H9 (cell line): ENCODE results near the gene CCDC91. TPM values are rescaled to one million over a fixed set of nuclear protein-coding genes. Genes with fewer than 3 reads are reported as not detected.

ENCODE experiments used
- DNase-seq: peaks from one replicate; pipeline ENCODE4 v3.0.0-alpha.2; 2017
- H2AFZ ChIP-seq: one replicate; pipeline ENCODE4 v1.6.1; 2013; ENCODE audit warnings: mild to moderate bottlenecking, low read length, control low read depth, moderate library complexity
- H2AK5ac ChIP-seq: 2 replicates; pipeline ENCODE4 v1.6.1; 2013; ENCODE audit warnings: low read length, control low read depth, mixed read lengths; ENCODE audit not compliant: insufficient read length
- H2BK120ac ChIP-seq: one replicate; pipeline ENCODE4 v1.6.1; 2013; ENCODE audit warnings: low read depth, mild to moderate bottlenecking, low read length, control low read depth, inconsistent platforms; ENCODE audit not compliant: poor library complexity, severe bottlenecking
- H2BK12ac ChIP-seq: 2 replicates; pipeline ENCODE4 v1.6.1; 2013; ENCODE audit warnings: low read length, control low read depth, mixed read lengths, low read depth; ENCODE audit not compliant: insufficient read length
- H2BK15ac ChIP-seq: 2 replicates; pipeline ENCODE4 v1.6.1; 2013; ENCODE audit warnings: low read depth, low read length, control low read depth
- H2BK20ac ChIP-seq: one replicate; pipeline ENCODE4 v1.6.1; 2013; ENCODE audit warnings: low read depth, mild to moderate bottlenecking, low read length, control low read depth, inconsistent platforms; ENCODE audit not compliant: poor library complexity, severe bottlenecking
- H2BK5ac ChIP-seq: 2 replicates; pipeline ENCODE4 v1.6.1; 2013; ENCODE audit warnings: low read length, control low read depth, mixed read lengths; ENCODE audit not compliant: insufficient read length
- H3K14ac ChIP-seq: 2 replicates; pipeline ENCODE4 v1.6.1; 2013; ENCODE audit warnings: low read length, control low read depth; ENCODE audit not compliant: insufficient read depth
- H3K18ac ChIP-seq: 2 replicates; pipeline ENCODE4 v1.6.1; 2013; ENCODE audit warnings: low read depth, mild to moderate bottlenecking, mixed read lengths, low read length, control low read depth; ENCODE audit not compliant: insufficient read length
- H3K23ac ChIP-seq: 2 replicates; pipeline ENCODE4 v1.6.1; 2013; ENCODE audit warnings: low read length, control low read depth, mixed read lengths, low read depth; ENCODE audit not compliant: insufficient read length
- H3K23me2 ChIP-seq: 2 replicates; pipeline ENCODE4 v1.6.1; 2013; ENCODE audit warnings: low read depth, mild to moderate bottlenecking, mixed read lengths, low read length, control low read depth; ENCODE audit not compliant: insufficient read length, poor library complexity, severe bottlenecking
- H3K27ac ChIP-seq: 2 replicates; pipeline ENCODE4 v1.5.1; 2013; ENCODE audit warnings: low read length, control low read depth, mixed read lengths, low read depth; ENCODE audit not compliant: insufficient read length
- H3K27me3 ChIP-seq: 2 replicates; pipeline ENCODE4 v1.6.1; 2013; ENCODE audit warnings: low read length, control low read depth, inconsistent platforms; ENCODE audit not compliant: insufficient read depth
- H3K4ac ChIP-seq: 2 replicates; pipeline ENCODE4 v1.6.1; 2013; ENCODE audit warnings: low read depth, mild to moderate bottlenecking, control low read depth, inconsistent platforms, low read length, moderate library complexity
- H3K4me1 ChIP-seq: 2 replicates; pipeline ENCODE4 v1.6.1; 2013; ENCODE audit warnings: low read length, control low read depth, inconsistent platforms; ENCODE audit not compliant: insufficient read depth
- H3K4me2 ChIP-seq: 2 replicates; pipeline ENCODE4 v1.6.1; 2013; ENCODE audit warnings: low read length, control low read depth, mixed read lengths; ENCODE audit not compliant: insufficient read length, insufficient read depth
- H3K56ac ChIP-seq: 2 replicates; pipeline ENCODE4 v1.6.1; 2013; ENCODE audit warnings: low read depth, mild to moderate bottlenecking, mixed read lengths, low read length, control low read depth; ENCODE audit not compliant: insufficient read length
- H3K79me1 ChIP-seq: 2 replicates; pipeline ENCODE4 v1.6.1; 2013; ENCODE audit warnings: low read depth, mild to moderate bottlenecking, moderate library complexity, low read length, control low read depth, inconsistent platforms; ENCODE audit not compliant: insufficient read depth, poor library complexity, severe bottlenecking
- H3K79me2 ChIP-seq: 2 replicates; pipeline ENCODE4 v1.6.1; 2013; ENCODE audit warnings: low read length, control low read depth, inconsistent platforms; ENCODE audit not compliant: insufficient read depth
- H3K9ac ChIP-seq: 2 replicates; pipeline ENCODE4 v1.6.1; 2013; ENCODE audit warnings: low read length, control low read depth, mixed read lengths; ENCODE audit not compliant: insufficient read length; ENCODE audit errors: extremely low read depth
- H3K9me3 ChIP-seq: one replicate; pipeline ENCODE4 v1.6.1; 2013; ENCODE audit warnings: low read depth, low read length, inconsistent platforms; ENCODE audit not compliant: control insufficient read depth
- H3T11ph ChIP-seq: one replicate; pipeline ENCODE4 v1.6.1; 2013; ENCODE audit warnings: mild to moderate bottlenecking, low read length, control low read depth, inconsistent platforms
- H4K20me1 ChIP-seq: one replicate; pipeline ENCODE4 v1.6.1; 2013; ENCODE audit not compliant: control insufficient read depth, insufficient read length, insufficient read depth
- H4K5ac ChIP-seq: 2 replicates; pipeline ENCODE4 v1.6.1; 2013; ENCODE audit warnings: low read depth, mild to moderate bottlenecking, mixed read lengths, low read length, control low read depth; ENCODE audit not compliant: insufficient read length
- H4K8ac ChIP-seq: replicated peaks from 2 replicates; pipeline ENCODE4 v1.6.1; 2013; ENCODE audit warnings: low read length, control low read depth, mixed read lengths, low read depth; ENCODE audit not compliant: insufficient read length
- H4K91ac ChIP-seq: 2 replicates; pipeline ENCODE4 v1.6.1; 2013; ENCODE audit warnings: low read depth, mild to moderate bottlenecking, moderate library complexity, mixed read lengths, low read length, control low read depth; ENCODE audit not compliant: insufficient read length
- H3K27ac Mint-ChIP-seq, 3 experiments: 2 replicates in 2 of 3; 3 replicates in 1 of 3; pipeline ENCODE4 v1.8.0; 2020 to 2021; ENCODE audit warnings: mixed read lengths in 3 of 3, mild to moderate bottlenecking in 1 of 3, moderate library complexity in 1 of 3
- H3K27me3 Mint-ChIP-seq: 2 replicates; pipeline ENCODE4 v1.8.0; 2021; ENCODE audit warnings: low read depth, mild to moderate bottlenecking, moderate library complexity, mixed read lengths
- H3K36me3 Mint-ChIP-seq, 3 experiments: 2 replicates in 2 of 3; 3 replicates in 1 of 3; pipeline ENCODE4 v1.8.0; 2020 to 2021; ENCODE audit warnings: low read depth in 3 of 3, mixed read lengths in 3 of 3; ENCODE audit not compliant: insufficient read depth in 1 of 3
- H3K4me1 Mint-ChIP-seq, 2 experiments: 2 replicates each; pipeline ENCODE4 v1.8.0; 2020; ENCODE audit warnings: mixed read lengths in 2 of 2
- H3K4me3 Mint-ChIP-seq, 2 experiments: 2 replicates in 1 of 2; 3 replicates in 1 of 2; pipeline ENCODE4 v1.8.0; 2020 to 2021; ENCODE audit warnings: mild to moderate bottlenecking in 2 of 2, mixed read lengths in 2 of 2, moderate library complexity in 1 of 2
- H3K9me3 Mint-ChIP-seq, 2 experiments: 2 replicates in 1 of 2; 3 replicates in 1 of 2; pipeline ENCODE4 v1.8.0; 2020; ENCODE audit warnings: mild to moderate bottlenecking in 2 of 2, mixed read lengths in 2 of 2, moderate library complexity in 1 of 2
- WGBS: extraction: QIAGEN DNeasy Blood & Tissue Kit; methylation state at CpG from one replicate; pipeline ENCODE4 v1.1.7; 2013; ENCODE audit warnings: missing lambda C conversion rate, low lambda C conversion rate, mixed read lengths; ENCODE audit not compliant: insufficient read length; ENCODE audit errors: extremely low coverage; 5-methylcytosine and 5-hydroxymethylcytosine counted together
- total RNA-seq: library from RNA; stranded (reverse); gene quantifications from 2 replicates; pipeline ENCODE4 v1.2.1, GENCODE V29; 2021
- TF ChIP-seq, protein P1 (sequence below): fragments of 200-600 bp; sonication (generic); conservative IDR thresholded peaks from 3 replicates; pipeline ENCODE4 v1.8.0; 2021; ENCODE audit warnings: antibody characterized with exemption, mild to moderate bottlenecking

CCDC91 gene
- total RNA-seq, 1 experiment from 2014 or later = 22.7 TPM

DNA sequence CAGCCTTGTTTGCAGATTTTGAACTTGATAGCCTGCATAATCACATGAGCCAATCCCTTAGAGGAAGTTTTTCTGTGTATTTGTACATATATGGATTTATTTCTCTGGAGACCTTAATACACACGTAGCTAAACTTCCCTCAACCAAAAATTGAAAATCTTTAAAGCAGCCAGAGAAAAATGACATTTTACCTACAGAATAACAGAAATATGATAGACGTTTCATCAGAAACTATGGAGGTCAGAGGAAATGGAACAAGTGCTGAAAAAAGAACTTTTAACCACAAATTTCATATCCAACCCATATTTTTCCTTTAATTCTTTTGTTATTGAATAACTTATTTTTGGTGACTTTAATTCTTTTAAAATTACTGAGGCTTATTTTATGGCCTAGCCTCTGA is 177.7 kb downstream of the CCDC91 start:
- Histone ChIP-seq H3K18ac (no peak overlapping the region), H4K5ac (no peak overlapping the region), H4K8ac (no peak overlapping the region), H3K23me2 (no peaks in the 10 kb centered on the region), H4K91ac (no peak overlapping the region), H3K14ac (no peak overlapping the region), H4K20me1 (no peaks in the 10 kb centered on the region), H3K9ac (no peak overlapping the region), H3K56ac (no peak overlapping the region), H3K79me1 (no peaks in the 10 kb centered on the region), H3K4me1 (no peaks in the 10 kb centered on the region), H2BK15ac (no peak overlapping the region), H3K27me3 (no peaks in the 10 kb centered on the region), H2AK5ac (no peak overlapping the region), H2AFZ (no peak overlapping the region), H3K9me3 (peaks cover 35% of the 10 kb centered on the region), H2BK12ac (no peak overlapping the region), H3K4ac (no peak overlapping the region), H3T11ph (no peak overlapping the region), H2BK20ac (no peak overlapping the region), H3K4me2 (no peak overlapping the region), H2BK120ac (no peak overlapping the region), H2BK5ac (no peak overlapping the region), H3K27ac (no peak overlapping the region), H3K23ac (no peak overlapping the region), H3K79me2 (no peaks in the 10 kb centered on the region)
- Mint-ChIP-seq H3K4me1 (no peaks in the 10 kb centered on the region), H3K4me3 (no peak overlapping the region), H3K9me3 (peaks cover 57 to 60% of the 10 kb centered on the region in 2 experiments), H3K27ac (no peak overlapping the region), H3K36me3 (peaks cover 57 to 65% (median 61%) of the 10 kb centered on the region in 3 experiments), H3K27me3 (no peaks in the 10 kb centered on the region)
- TF ChIP-seq, protein P1, sequence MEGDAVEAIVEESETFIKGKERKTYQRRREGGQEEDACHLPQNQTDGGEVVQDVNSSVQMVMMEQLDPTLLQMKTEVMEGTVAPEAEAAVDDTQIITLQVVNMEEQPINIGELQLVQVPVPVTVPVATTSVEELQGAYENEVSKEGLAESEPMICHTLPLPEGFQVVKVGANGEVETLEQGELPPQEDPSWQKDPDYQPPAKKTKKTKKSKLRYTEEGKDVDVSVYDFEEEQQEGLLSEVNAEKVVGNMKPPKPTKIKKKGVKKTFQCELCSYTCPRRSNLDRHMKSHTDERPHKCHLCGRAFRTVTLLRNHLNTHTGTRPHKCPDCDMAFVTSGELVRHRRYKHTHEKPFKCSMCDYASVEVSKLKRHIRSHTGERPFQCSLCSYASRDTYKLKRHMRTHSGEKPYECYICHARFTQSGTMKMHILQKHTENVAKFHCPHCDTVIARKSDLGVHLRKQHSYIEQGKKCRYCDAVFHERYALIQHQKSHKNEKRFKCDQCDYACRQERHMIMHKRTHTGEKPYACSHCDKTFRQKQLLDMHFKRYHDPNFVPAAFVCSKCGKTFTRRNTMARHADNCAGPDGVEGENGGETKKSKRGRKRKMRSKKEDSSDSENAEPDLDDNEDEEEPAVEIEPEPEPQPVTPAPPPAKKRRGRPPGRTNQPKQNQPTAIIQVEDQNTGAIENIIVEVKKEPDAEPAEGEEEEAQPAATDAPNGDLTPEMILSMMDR = no peak
- WGBS = no CpG with 5 or more reads among the region's 2 CpGs
- DNase-seq = no peak
